Smooth muscle cell (in vitro differentiated cells): ENCODE data around the gene CORO7. TPM values are rescaled to one million over a fixed set of nuclear protein-coding genes. Genes with fewer than 3 reads are reported as not detected.
"Not testable (repeated sequence)": the region's sequence is repeated elsewhere in the genome, so short reads cannot be mapped to it uniquely, and the experiment has no call there.

ENCODE experiments used
- DNase-seq: peaks from one replicate; lab custom pipeline; 2025; ENCODE audit not compliant: unreplicated experiment; lab: John Stamatoyannopoulos, UW
- H2AFZ ChIP-seq: fragments of 200-600 bp; sonication (generic); 2 replicates; pipeline ENCODE4 v1.6.0; 2016; ENCODE audit warnings: antibody characterized with exemption, low read depth, mild to moderate bottlenecking
- H3F3A ChIP-seq: fragments of 200-600 bp; sonication (generic); 2 replicates; pipeline ENCODE4 v1.6.0; 2017; ENCODE audit warnings: antibody characterized with exemption, low read depth
- H3K27ac ChIP-seq: fragments of 200-600 bp; sonication (generic); 2 replicates; pipeline ENCODE4 v1.5.1; 2016; ENCODE audit warnings: low read depth, mild to moderate bottlenecking
- H3K27me3 ChIP-seq: fragments of 200-600 bp; sonication (generic); 2 replicates; pipeline ENCODE4 v1.6.1; 2016; ENCODE audit warnings: low read depth, mild to moderate bottlenecking
- H3K36me3 ChIP-seq: fragments of 200-600 bp; sonication (generic); 2 replicates; pipeline ENCODE4 v1.5.1; 2016; ENCODE audit warnings: low read depth
- H3K4me1 ChIP-seq: fragments of 200-600 bp; sonication (generic); 2 replicates; pipeline ENCODE4 v1.5.1; 2016; ENCODE audit warnings: low read depth
- H3K4me2 ChIP-seq: fragments of 200-600 bp; sonication (generic); 2 replicates; pipeline ENCODE4 v1.6.0; 2016; ENCODE audit warnings: mild to moderate bottlenecking
- H3K4me3 ChIP-seq: fragments of 200-600 bp; sonication (generic); 2 replicates; pipeline ENCODE4 v1.5.1; 2016; ENCODE audit warnings: mild to moderate bottlenecking
- H3K79me2 ChIP-seq: fragments of 200-600 bp; sonication (generic); 2 replicates; pipeline ENCODE4 v1.6.0; 2016; ENCODE audit warnings: low read depth, mild to moderate bottlenecking
- H3K9ac ChIP-seq: fragments of 200-600 bp; sonication (generic); 2 replicates; pipeline ENCODE4 v1.6.0; 2016; ENCODE audit warnings: low read depth
- H3K9me3 ChIP-seq: fragments of 200-600 bp; sonication (generic); replicated peaks from 2 replicates; pipeline ENCODE4 v1.5.1; 2016; ENCODE audit warnings: low read depth
- H4K20me1 ChIP-seq: fragments of 200-600 bp; sonication (generic); 2 replicates; pipeline ENCODE4 v1.6.0; 2016; ENCODE audit warnings: low read depth
- CTCF ChIP-seq: fragments of 200-600 bp; sonication (generic); IDR thresholded peaks from 2 replicates; pipeline ENCODE4 v1.5.1; 2017; ENCODE audit warnings: borderline replicate concordance, mild to moderate bottlenecking, antibody characterized with exemption; ENCODE audit not compliant: insufficient read depth, poor library complexity, severe bottlenecking
- WGBS: methylation state at CpG from one replicate; pipeline ENCODE4 v1.1.7; 2016; ENCODE audit warnings: low lambda C conversion rate; 5-methylcytosine and 5-hydroxymethylcytosine counted together
- polyA plus RNA-seq: library from polyadenylated mRNA; unstranded; fragments of >200 nt; fragmentation: Nextera tagmentation; extraction: Ambion mirVana; gene quantifications from 2 replicates; pipeline ENCODE4 v1.2.1, GENCODE V29; 2016
- total RNA-seq: library from RNA; depleted of rRNA; stranded (reverse); fragments of >200 nt; gene quantifications from 2 replicates; pipeline ENCODE4 v1.2.3, GENCODE V29; 2014

The CORO7 gene
- total and polyA plus RNA-seq, 2 experiments from 2014 or later, result 6.7 to 12.7 TPM

- no peaks in the 10 kb centered on the region for H3K27me3 ChIP-seq
- H3K27ac ChIP-seq, result no peak overlapping the region
- H3K4me3 ChIP-seq, result no peak overlapping the region
- H3K9me3 ChIP-seq, result no peaks in the 10 kb centered on the region
- no peaks in the 10 kb centered on the region for H3F3A ChIP-seq
- no peak overlapping the region for H3K4me2 ChIP-seq
- no peaks in the 10 kb centered on the region for H3K79me2 ChIP-seq
- no peaks in the 10 kb centered on the region for H3K36me3 ChIP-seq
- H4K20me1 ChIP-seq, result no peaks in the 10 kb centered on the region
- no peaks in the 10 kb centered on the region for H3K4me1 ChIP-seq
- no peak for TF ChIP-seq CTCF
- 90% methylated on average over 10 of the region's 12 CpGs for WGBS
- no peak overlapping the region for H3K9ac ChIP-seq
- DNase-seq, result no peak
- H2AFZ ChIP-seq, result no peak overlapping the region
These were observed 15.3 kb downstream of the CORO7 start for GRCh38 chr16:4401094-4401501.

GRCh38 chr16:4399001-4399730 lies 17.2 kb downstream of the CORO7 start:
- Histone ChIP-seq H3K4me3 (no peak overlapping the region), H3K27me3 (no peaks in the 10 kb centered on the region), H3K36me3 (no peaks in the 10 kb centered on the region), H3K79me2 (no peaks in the 10 kb centered on the region), H3K4me2 (no peak overlapping the region), H3K4me1 (no peaks in the 10 kb centered on the region), H3K9ac (no peak overlapping the region), H4K20me1 (no peaks in the 10 kb centered on the region), H2AFZ (no peak overlapping the region), H3K27ac (no peak overlapping the region), H3K9me3 (no peaks in the 10 kb centered on the region), H3F3A (no peaks in the 10 kb centered on the region)
- no peak for DNase-seq
- TF ChIP-seq CTCF, result no peak
- 94% methylated on average over 9 of the region's 9 CpGs for WGBS

GRCh38 chr16:4395055-4395726 lies 21.2 kb downstream of the CORO7 start:
- no peak overlapping the region for H2AFZ ChIP-seq
- peaks cover 22% of the 10 kb centered on the region for H3K4me1 ChIP-seq
- H3K27ac ChIP-seq, result no peak overlapping the region
- H3K36me3 ChIP-seq, result no peaks in the 10 kb centered on the region
- no peaks in the 10 kb centered on the region for H3K9me3 ChIP-seq
- no peak overlapping the region for H3K9ac ChIP-seq
- no peak overlapping the region for H3K4me2 ChIP-seq
- H4K20me1 ChIP-seq, result no peaks in the 10 kb centered on the region
- H3K27me3 ChIP-seq, result no peaks in the 10 kb centered on the region
- no peaks in the 10 kb centered on the region for H3F3A ChIP-seq
- 77% methylated on average over 9 of the region's 9 CpGs for WGBS
- TF ChIP-seq CTCF, result no peak
- no peaks in the 10 kb centered on the region for H3K79me2 ChIP-seq
- DNase-seq, result no peak
- no peak overlapping the region for H3K4me3 ChIP-seq

- not testable (repeated sequence) for H3F3A ChIP-seq, H3K9ac ChIP-seq, H2AFZ ChIP-seq, H3K79me2 ChIP-seq, H3K9me3 ChIP-seq, H3K4me2 ChIP-seq, H3K36me3 ChIP-seq, H4K20me1 ChIP-seq, DNase-seq, H3K27me3 ChIP-seq, H3K4me3 ChIP-seq
- WGBS, result 96% methylated on average over 15 of the region's 15 CpGs
- Histone ChIP-seq H3K4me1 (peaks cover 32% of the 10 kb centered on the region), H3K27ac (peak overlapping the region; percentile 75)
These were observed 22.5 kb downstream of the CORO7 start for GRCh38 chr16:4393850-4394249.
